HEK293 (cell line): ENCODE results near the gene GMDS.

ENCODE experiments used
- FEZF1 ChIP-seq: fragments of 450-650 bp; formaldehyde crosslinking; IDR thresholded peaks from 2 replicates; pipeline ENCODE4 v1.5.1; 2016; ENCODE audit warnings: missing biosample characterization, missing genetic modification characterization
- GLI2 ChIP-seq: fragments of 450-650 bp; formaldehyde crosslinking; IDR thresholded peaks from 2 replicates; pipeline ENCODE4; 2017; ENCODE audit warnings: missing biosample characterization, missing genetic modification characterization, low read depth, borderline replicate concordance
- GLIS2 ChIP-seq: fragments of 450-650 bp; formaldehyde crosslinking; IDR thresholded peaks from 2 replicates; pipeline ENCODE4 v1.5.1; 2016; ENCODE audit warnings: missing biosample characterization, missing genetic modification characterization
- IKZF3 ChIP-seq: fragments of 450-650 bp; IDR thresholded peaks from 2 replicates; pipeline ENCODE4 v1.5.0; 2018; ENCODE audit warnings: missing biosample characterization, mild to moderate bottlenecking, missing genetic modification characterization, moderate library complexity
- MYNN ChIP-seq: fragments of 450-650 bp; formaldehyde crosslinking; IDR thresholded peaks from 2 replicates; pipeline ENCODE4 v1.5.1; 2016; ENCODE audit warnings: missing biosample characterization, missing genetic modification characterization, borderline replicate concordance
- OVOL3 ChIP-seq: fragments of 450-650 bp; formaldehyde crosslinking; IDR thresholded peaks from 2 replicates; pipeline ENCODE4 v1.5.1; 2016; ENCODE audit warnings: missing biosample characterization, missing genetic modification characterization
- TRIM28 ChIP-seq: IDR thresholded peaks from 2 replicates; pipeline ENCODE4 v1.6.1; 2011; ENCODE audit warnings: low read length, control low read depth, borderline replicate concordance
- YY2 ChIP-seq: fragments of 450-650 bp; formaldehyde crosslinking; IDR thresholded peaks from 2 replicates; pipeline ENCODE4 v1.5.1; 2016; ENCODE audit warnings: missing biosample characterization, missing genetic modification characterization
- ZBTB7A ChIP-seq: fragments of 450-650 bp; formaldehyde crosslinking; IDR thresholded peaks from 2 replicates; pipeline ENCODE4 v1.5.1; 2016; ENCODE audit warnings: low read depth, missing biosample characterization, missing genetic modification characterization
- ZNF133 ChIP-seq: fragments of 450-650 bp; formaldehyde crosslinking; IDR thresholded peaks from 2 replicates; pipeline ENCODE4 v1.5.1; 2016; ENCODE audit warnings: missing biosample characterization, missing genetic modification characterization
- ZNF138 ChIP-seq: fragments of 450-650 bp; formaldehyde crosslinking; IDR thresholded peaks from 2 replicates; pipeline ENCODE4 v1.5.1; 2016; ENCODE audit warnings: missing biosample characterization, missing genetic modification characterization, borderline replicate concordance
- ZNF146 ChIP-seq: fragments of 450-650 bp; formaldehyde crosslinking; IDR thresholded peaks from 2 replicates; pipeline ENCODE4 v1.5.1; 2016; ENCODE audit warnings: missing biosample characterization, missing genetic modification characterization
- ZNF169 ChIP-seq: fragments of 450-650 bp; formaldehyde crosslinking; IDR thresholded peaks from 2 replicates; pipeline ENCODE4 v1.5.1; 2016; ENCODE audit warnings: missing biosample characterization, missing genetic modification characterization
- ZNF184 ChIP-seq: fragments of 450-650 bp; IDR thresholded peaks from 2 replicates; pipeline ENCODE4 v1.5.1; 2018; ENCODE audit warnings: missing biosample characterization, mild to moderate bottlenecking, missing genetic modification characterization
- ZNF221 ChIP-seq: fragments of 450-650 bp; formaldehyde crosslinking; IDR thresholded peaks from 2 replicates; pipeline ENCODE4 v1.5.1; 2017; ENCODE audit warnings: missing biosample characterization, missing genetic modification characterization, borderline replicate concordance
- ZNF350 ChIP-seq: fragments of 450-650 bp; formaldehyde crosslinking; IDR thresholded peaks from 2 replicates; pipeline ENCODE4 v1.5.0; 2017; ENCODE audit warnings: missing biosample characterization, mild to moderate bottlenecking, missing genetic modification characterization
- ZNF366 ChIP-seq: fragments of 450-650 bp; formaldehyde crosslinking; conservative IDR thresholded peaks from 2 replicates; pipeline ENCODE4 v1.5.1; 2016; ENCODE audit warnings: missing biosample characterization, missing genetic modification characterization
- ZNF37A ChIP-seq: fragments of 450-650 bp; IDR thresholded peaks from 2 replicates; pipeline ENCODE4 v1.5.1; 2018; ENCODE audit warnings: missing biosample characterization, missing genetic modification characterization
- ZNF391 ChIP-seq: fragments of 450-650 bp; formaldehyde crosslinking; IDR thresholded peaks from 2 replicates; pipeline ENCODE4 v1.5.1; 2016; ENCODE audit warnings: low read depth, missing biosample characterization, missing genetic modification characterization, borderline replicate concordance
- ZNF416 ChIP-seq: fragments of 450-650 bp; formaldehyde crosslinking; IDR thresholded peaks from 2 replicates; pipeline ENCODE4 v1.5.1; 2016; ENCODE audit warnings: missing biosample characterization, missing genetic modification characterization
- ZNF433 ChIP-seq: fragments of 450-650 bp; formaldehyde crosslinking; IDR thresholded peaks from 2 replicates; pipeline ENCODE4 v1.5.1; 2016; ENCODE audit warnings: missing biosample characterization, missing genetic modification characterization, low read depth
- ZNF501 ChIP-seq: fragments of 450-650 bp; formaldehyde crosslinking; IDR thresholded peaks from 2 replicates; pipeline ENCODE4 v1.5.1; 2016; ENCODE audit warnings: missing biosample characterization, missing genetic modification characterization
- ZNF623 ChIP-seq: fragments of 450-650 bp; formaldehyde crosslinking; IDR thresholded peaks from 2 replicates; pipeline ENCODE4 v1.5.1; 2016; ENCODE audit warnings: missing biosample characterization, missing genetic modification characterization
- ZNF654 ChIP-seq: fragments of 450-650 bp; formaldehyde crosslinking; IDR thresholded peaks from 2 replicates; pipeline ENCODE4 v1.5.1; 2016; ENCODE audit warnings: low read depth, missing biosample characterization, missing genetic modification characterization
- ZNF670 ChIP-seq: fragments of 450-650 bp; formaldehyde crosslinking; IDR thresholded peaks from 2 replicates; pipeline ENCODE4 v1.5.1; 2016; ENCODE audit warnings: missing biosample characterization, missing genetic modification characterization, low read depth
- ZNF747 ChIP-seq: fragments of 450-650 bp; formaldehyde crosslinking; IDR thresholded peaks from 2 replicates; pipeline ENCODE4 v1.5.1; 2016; ENCODE audit warnings: missing biosample characterization, missing genetic modification characterization
- TF ChIP-seq, protein P1 (sequence below): fragments of 450-650 bp; formaldehyde crosslinking; IDR thresholded peaks from 2 replicates; pipeline ENCODE4 v1.5.1; 2016; ENCODE audit warnings: missing biosample characterization, missing genetic modification characterization
- TF ChIP-seq, protein P2 (sequence below): fragments of 450-650 bp; formaldehyde crosslinking; IDR thresholded peaks from 2 replicates; pipeline ENCODE4 v1.5.1; 2017; ENCODE audit warnings: missing biosample characterization, missing genetic modification characterization
- TF ChIP-seq, protein P3 (sequence below): fragments of 450-650 bp; formaldehyde crosslinking; IDR thresholded peaks from 2 replicates; pipeline ENCODE4 v1.5.1; 2016; ENCODE audit warnings: missing biosample characterization, missing genetic modification characterization
- TF ChIP-seq, protein P4 (sequence below): fragments of 450-650 bp; formaldehyde crosslinking; IDR thresholded peaks from 2 replicates; pipeline ENCODE4 v1.5.1; 2016; ENCODE audit warnings: missing biosample characterization, missing genetic modification characterization
- TF ChIP-seq, protein P5 (sequence below): sonication (generic); formaldehyde crosslinking; IDR thresholded peaks from 2 replicates; pipeline ENCODE4 v1.8.1; 2022; ENCODE audit warnings: mild to moderate bottlenecking, moderate library complexity, missing genetic modification reagents

GMDS gene

DNA sequence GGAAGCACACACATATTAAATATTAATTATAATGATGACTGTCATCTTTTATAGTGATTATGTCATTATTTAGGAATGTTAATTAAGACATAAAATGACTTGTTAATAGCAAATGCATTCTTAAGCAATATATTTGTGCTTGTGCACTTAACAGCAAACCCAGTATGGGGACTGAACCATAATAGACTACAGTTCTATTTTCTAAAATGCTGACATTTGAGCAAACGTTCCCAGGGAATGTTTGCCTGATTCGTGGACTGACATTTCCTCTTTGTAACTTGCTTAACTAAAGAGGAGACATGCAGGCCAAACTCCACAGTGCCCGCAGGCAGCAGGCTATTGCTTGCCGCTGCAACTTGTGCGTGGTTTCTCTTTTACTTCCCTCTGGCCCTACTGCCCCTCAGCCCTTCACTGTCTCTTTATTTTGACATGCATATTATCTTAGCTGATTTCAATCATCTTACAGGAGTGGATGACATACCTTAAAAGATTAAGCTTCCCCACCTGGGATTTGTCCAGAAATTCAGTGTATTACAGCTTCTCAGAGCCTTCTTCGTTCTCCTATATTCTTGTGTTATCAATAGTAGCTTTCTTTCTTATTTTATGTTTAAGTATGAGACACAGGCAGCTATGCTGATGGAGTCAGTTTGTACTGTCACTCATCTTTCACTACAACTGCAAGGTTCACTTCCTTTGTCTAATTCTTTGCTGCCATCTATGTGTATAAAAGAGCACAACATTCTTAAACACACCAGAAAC, 141.5 kb downstream of the GMDS start (continued):
- TF ChIP-seq ZNF133 (tag by site-specific recombination) (no peak), ZNF366 (no peak; the same call in 1 of the 2 replicates), YY2 (no peak), ZNF433 (tag by site-specific recombination) (no peak), OVOL3 (tag by site-specific recombination) (no peak), ZNF221 (tag by site-specific recombination) (no peak), TRIM28 (peak; percentile 78), IKZF3 (tag by site-specific recombination) (peak; percentile 49; the same call in 1 of the 2 replicates), ZNF501 (no peak), ZNF169 (tag by site-specific recombination) (no peak), ZNF184 (tag by site-specific recombination) (no peak), ZBTB7A (tag by site-specific recombination) (no peak), ZNF350 (tag by site-specific recombination) (no peak), GLI2 (tag by site-specific recombination) (no peak), ZNF654 (tag by site-specific recombination) (peak; percentile 93), ZNF416 (tag by site-specific recombination) (no peak), ZNF670 (tag by site-specific recombination) (no peak), ZNF391 (tag by site-specific recombination) (no peak), FEZF1 (peak; percentile 34; the same call in 1 of the 2 replicates), MYNN (tag by site-specific recombination) (no peak), ZNF37A (tag by site-specific recombination) (no peak), ZNF138 (no peak), ZNF146 (tag by site-specific recombination) (no peak), ZNF747 (tag by site-specific recombination) (no peak), ZNF623 (tag by site-specific recombination) (no peak), GLIS2 (tag by site-specific recombination) (no peak)
- TF ChIP-seq, protein P1, sequence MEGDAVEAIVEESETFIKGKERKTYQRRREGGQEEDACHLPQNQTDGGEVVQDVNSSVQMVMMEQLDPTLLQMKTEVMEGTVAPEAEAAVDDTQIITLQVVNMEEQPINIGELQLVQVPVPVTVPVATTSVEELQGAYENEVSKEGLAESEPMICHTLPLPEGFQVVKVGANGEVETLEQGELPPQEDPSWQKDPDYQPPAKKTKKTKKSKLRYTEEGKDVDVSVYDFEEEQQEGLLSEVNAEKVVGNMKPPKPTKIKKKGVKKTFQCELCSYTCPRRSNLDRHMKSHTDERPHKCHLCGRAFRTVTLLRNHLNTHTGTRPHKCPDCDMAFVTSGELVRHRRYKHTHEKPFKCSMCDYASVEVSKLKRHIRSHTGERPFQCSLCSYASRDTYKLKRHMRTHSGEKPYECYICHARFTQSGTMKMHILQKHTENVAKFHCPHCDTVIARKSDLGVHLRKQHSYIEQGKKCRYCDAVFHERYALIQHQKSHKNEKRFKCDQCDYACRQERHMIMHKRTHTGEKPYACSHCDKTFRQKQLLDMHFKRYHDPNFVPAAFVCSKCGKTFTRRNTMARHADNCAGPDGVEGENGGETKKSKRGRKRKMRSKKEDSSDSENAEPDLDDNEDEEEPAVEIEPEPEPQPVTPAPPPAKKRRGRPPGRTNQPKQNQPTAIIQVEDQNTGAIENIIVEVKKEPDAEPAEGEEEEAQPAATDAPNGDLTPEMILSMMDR (tag by site-specific recombination) = peak; percentile 62; the same call in 1 of the 2 replicates
- TF ChIP-seq, protein P2, sequence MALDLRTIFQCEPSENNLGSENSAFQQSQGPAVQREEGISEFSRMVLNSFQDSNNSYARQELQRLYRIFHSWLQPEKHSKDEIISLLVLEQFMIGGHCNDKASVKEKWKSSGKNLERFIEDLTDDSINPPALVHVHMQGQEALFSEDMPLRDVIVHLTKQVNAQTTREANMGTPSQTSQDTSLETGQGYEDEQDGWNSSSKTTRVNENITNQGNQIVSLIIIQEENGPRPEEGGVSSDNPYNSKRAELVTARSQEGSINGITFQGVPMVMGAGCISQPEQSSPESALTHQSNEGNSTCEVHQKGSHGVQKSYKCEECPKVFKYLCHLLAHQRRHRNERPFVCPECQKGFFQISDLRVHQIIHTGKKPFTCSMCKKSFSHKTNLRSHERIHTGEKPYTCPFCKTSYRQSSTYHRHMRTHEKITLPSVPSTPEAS (tag by site-specific recombination) = no peak
- TF ChIP-seq, protein P3, sequence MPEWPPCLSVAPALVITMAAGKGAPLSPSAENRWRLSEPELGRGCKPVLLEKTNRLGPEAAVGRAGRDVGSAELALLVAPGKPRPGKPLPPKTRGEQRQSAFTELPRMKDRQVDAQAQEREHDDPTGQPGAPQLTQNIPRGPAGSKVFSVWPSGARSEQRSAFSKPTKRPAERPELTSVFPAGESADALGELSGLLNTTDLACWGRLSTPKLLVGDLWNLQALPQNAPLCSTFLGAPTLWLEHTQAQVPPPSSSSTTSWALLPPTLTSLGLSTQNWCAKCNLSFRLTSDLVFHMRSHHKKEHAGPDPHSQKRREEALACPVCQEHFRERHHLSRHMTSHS (tag by site-specific recombination) = no peak
- TF ChIP-seq, protein P4, sequence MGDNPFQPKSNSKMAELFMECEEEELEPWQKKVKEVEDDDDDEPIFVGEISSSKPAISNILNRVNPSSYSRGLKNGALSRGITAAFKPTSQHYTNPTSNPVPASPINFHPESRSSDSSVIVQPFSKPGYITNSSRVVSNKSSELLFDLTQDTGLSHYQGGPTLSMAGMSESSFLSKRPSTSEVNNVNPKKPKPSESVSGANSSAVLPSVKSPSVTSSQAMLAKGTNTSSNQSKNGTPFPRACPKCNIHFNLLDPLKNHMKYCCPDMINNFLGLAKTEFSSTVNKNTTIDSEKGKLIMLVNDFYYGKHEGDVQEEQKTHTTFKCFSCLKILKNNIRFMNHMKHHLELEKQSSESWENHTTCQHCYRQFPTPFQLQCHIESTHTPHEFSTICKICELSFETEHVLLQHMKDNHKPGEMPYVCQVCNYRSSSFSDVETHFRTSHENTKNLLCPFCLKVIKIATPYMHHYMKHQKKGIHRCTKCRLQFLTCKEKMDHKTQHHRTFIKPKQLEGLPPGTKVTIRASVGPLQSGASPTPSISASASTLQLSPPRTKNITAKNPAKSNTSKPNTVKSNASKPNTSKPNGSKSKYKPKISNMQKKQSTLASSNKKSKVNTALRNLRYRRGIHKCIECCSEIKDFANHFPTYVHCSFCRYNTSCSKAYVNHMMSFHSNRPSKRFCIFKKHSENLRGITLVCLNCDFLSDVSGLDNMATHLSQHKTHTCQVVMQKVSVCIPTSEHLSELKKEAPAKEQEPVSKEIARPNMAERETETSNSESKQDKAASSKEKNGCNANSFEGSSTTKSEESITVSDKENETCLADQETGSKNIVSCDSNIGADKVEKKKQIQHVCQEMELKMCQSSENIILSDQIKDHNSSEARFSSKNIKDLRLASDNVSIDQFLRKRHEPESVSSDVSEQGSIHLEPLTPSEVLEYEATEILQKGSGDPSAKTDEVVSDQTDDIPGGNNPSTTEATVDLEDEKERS = no peak
- TF ChIP-seq, protein P5, sequence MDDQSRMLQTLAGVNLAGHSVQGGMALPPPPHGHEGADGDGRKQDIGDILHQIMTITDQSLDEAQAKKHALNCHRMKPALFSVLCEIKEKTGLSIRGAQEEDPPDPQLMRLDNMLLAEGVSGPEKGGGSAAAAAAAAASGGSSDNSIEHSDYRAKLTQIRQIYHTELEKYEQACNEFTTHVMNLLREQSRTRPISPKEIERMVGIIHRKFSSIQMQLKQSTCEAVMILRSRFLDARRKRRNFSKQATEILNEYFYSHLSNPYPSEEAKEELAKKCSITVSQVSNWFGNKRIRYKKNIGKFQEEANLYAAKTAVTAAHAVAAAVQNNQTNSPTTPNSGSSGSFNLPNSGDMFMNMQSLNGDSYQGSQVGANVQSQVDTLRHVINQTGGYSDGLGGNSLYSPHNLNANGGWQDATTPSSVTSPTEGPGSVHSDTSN = no peak
